Left renal pelvis (tissue), 4 donors: ENCODE measurements around the gene MOK. TPM values are rescaled to one million over a fixed set of nuclear protein-coding genes. Genes with fewer than 3 reads are reported as not detected.

ENCODE experiments used
- DNase-seq, 4 donors: peaks; one replicate each; pipeline ENCODE4 v3.0.0-alpha.2; 2013; ENCODE audit warnings: low read depth in 4 of 4, low spot score in 3 of 4
- polyA plus RNA-seq, 4 donors: library from polyadenylated mRNA; unstranded; fragments of 120-200 nt; gene quantifications; one replicate each; pipeline ENCODE4 v1.2.1, GENCODE V29; 2013; ENCODE audit not compliant: insufficient read length in 4 of 4

Gene MOK
- polyA plus RNA-seq, 4 donors, result 16.2 to 40.3 (median 25.8) TPM

DNA sequence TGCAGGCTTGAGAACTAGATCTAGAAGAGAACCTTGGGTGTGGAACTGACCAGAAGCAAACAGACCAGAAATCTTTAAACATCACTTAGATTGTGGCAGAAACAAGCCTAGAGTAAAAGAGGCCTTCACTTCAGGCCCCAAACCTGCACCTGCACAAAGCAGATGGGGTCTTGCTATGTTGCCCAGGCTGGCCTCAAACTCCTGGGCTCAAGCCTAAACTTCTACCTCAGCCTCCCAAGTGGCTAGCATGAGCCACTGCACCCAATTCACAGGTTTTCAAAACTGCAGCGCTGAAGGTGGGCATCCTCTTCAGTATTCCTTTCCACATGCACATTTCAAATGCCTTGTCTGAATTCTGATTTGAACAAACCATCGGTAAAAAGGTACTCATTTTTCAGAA is 19.9 kb downstream of the MOK start:
- no peak for DNase-seq

DNA sequence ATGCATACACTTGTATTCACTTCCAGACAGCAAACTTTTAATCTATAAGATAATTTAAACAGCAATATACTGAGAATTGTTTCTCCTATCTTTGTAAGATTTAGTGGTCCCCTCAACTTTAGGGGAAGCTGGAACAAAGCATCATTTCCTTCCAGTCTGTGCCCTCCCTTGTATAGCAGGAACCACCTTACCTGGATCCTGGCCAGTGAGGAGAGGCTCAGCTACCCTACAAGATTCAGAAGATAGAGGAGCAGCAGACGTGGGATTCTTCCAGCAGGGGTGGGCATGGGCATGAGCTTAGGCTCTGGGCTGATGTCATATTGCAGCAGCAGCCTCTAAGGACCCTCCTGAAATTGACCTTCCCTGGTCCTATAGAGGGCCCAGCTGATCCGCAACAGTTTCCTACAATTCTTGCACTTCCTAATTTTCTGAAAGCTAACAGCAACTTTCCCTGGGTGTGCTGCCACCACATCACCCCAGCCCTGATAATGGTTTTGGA is 21.3 kb downstream of the MOK start:
- DNase-seq, result no peak

DNA sequence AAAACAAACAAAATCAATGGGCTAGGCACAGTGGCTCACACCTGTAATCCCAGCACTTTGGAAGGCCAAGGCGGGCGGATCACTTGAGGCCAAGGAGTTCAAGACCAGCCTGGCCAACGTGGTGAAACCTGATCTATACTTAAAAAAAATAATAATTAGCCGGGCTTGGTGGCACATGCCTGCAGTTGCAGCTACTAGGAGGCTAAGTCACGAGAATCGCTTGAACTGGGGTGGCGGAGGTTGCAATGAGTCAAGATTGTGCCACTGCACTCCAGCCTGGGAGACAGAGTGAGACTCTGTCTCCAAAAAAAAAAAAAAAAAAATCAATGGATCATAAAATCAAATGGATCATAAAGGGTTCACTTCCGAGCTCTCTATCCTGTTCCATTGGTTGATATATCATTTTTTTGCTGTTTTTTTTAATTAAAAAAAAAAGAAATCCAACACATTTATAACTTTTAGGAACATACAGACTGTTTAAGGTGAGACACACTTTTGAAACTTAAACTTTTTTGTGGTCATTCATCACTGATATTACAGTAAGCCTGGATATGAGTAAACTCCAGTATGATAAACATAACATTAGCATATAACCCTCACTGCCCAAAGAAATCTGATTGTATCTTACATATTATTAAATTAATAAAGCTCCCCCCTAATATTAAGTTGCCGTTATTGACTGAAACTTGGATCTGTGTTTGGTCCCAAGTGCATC is 22.1 kb downstream of the MOK start:
- no peak for DNase-seq

DNA sequence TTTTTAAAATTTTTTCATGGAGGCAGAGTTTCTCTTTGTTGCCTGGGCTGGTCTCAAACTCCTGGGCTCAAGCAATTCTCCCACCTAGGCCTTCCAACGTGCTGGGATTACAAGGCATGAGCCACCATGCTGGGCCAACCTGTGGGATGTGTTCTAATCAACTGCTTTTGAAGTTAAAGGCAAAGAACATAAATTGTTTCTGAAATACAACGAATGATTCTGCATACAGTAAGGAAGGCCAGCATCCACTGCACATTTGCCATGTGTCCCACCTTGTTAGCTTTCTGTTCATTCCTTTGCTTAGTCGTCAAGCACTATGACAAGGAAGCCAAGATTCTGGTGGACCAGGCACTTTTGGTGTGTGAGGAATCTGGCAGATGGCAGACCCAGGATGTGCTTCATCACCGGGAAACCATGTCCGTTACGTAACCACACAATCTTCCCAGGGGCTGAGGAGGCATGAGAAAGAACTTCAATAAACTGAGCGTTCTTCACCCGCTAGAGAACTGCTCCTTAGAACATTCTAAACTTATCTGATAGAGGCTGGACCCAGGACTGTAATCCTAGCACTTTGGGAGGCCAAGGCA is 24.5 kb downstream of the MOK start:
- no peak for DNase-seq

DNA sequence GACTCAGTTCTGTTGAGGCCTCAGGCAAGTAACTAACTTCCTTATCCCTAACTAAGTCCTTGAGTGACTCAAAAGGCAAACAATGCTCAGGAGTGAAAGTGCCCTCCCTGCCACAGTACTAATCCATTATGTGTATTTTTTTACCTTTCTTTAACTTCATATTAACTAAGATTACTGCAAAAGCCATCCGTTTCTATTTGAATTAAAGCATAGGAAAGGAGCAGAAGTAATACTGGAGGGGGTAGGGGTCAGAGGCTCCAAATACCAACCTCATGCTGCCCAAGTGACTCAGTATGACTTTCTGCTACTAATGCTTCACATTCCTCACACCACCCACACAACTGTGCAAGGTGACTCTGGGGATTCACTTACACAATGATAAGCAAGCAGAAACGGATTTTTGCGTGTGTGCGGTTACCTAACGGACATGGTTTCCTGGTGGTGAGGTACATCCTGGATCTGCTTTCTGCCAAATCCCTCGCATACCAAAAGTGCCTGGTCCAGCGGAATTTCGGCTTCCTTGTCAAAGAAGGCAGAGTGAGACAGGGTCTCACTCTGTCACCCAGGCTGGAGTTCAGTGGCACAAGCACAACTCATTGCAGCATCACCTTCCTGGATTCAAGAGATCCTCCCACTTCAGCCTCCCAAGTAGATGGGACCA is 25.1 kb downstream of the MOK start:
- DNase-seq, result no peak

DNA sequence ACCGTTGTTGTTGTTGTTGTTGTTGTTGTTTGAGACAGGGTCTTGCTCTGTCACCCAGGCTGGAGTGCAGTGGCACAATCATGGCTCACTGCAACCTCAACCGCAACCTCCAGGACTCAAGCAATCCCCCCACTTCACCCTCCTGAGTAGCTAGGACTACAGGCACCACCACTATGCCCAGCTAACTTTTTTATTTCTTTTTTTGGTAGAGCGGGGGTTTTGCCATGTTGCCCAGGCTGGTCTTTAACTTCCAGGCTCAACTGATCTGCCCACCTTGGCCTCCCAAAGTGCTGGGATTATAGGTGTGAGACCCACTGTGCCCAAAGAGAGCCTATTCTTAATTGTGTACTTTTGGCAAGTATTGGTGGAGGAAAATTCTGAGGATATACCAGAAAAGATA is 25.7 kb downstream of the MOK start:
- no peak for DNase-seq

DNA sequence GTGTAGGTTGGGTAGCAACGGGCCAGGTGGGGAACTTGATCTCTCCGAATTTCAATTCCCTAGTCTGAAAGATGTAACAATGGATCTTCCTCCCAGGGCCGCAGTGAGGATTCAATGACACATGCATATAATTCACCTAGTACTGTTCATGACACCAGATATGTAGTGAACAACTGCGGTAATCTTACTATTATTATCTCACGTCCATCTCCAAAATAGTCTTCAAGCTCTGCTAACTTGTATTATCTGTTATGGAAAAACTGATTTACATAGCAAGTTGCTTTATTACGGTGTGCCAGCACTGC is 26.4 kb downstream of the MOK start:
- no peak for DNase-seq

DNA sequence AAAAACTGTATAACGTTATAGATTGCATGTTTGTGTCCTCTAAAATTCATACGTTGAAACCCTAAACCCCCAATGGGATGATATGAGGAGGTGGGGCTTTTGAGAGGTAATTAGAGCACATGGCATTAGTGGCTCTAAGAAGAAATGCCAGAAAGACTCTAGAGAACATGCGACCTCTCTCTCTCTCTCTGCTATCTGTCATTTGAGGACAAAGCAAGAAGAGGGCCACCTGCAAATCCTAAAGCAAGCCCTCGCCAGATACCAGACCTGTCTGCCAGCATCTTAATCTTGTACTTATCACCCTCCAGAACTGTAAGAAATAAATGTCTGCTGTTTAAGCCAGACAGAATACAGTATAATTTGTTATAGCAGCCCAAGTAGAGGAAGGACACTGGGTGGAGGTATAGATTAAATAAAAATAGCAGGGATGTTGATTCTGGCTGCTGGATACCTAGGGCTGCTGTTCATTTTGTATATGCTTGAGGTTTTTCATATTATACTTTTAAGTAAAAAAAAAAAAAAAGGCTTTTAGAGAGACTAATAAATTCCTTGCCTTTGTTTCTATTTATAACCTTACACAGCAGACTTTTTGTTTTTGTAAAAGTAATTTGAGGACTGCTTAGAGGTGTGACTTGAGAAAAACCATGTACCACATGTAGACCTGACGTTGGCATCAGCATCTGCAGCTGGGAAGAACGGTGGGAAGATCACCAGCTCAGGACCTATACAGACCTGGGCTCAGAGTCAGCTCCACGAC is 26.9 kb downstream of the MOK start:
- no peak for DNase-seq

DNA sequence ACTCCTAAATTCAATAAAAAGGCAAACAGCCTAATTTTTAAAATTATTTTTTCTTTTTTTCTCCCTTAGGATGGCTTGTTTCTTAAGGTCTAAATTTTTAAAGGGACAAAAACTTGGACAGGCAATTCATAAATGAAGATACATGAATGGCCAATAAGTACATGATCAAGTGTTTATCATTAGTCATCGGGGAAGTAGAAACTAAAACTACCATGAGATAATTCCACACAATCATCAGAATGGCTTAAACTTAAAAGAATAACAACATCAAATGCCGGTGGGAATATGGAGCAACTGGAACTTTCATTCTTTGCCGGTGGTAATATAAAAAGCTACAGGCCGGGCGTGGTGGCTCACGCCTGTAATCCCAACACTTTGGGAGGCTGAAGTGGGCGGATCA is 29.1 kb downstream of the MOK start:
- DNase-seq, result no peak

DNA sequence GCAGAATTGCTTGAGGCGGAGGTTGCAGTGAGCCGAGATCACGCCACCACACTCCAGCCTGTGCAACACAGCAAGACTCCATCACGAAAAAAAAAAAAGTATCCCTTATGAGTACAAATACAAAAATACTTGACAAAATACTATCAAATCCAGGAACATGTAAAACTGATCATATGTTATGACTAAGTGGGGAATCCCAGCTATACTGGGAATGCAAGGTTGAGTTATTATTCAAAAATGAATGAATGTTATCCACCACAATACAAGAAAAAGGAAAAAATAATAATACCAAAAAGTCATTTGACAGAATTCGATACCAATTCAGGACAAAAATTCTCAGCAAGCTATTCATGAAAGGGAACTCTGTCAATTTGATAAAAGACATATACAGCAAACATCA is 32.6 kb downstream of the MOK start:
- DNase-seq, result no peak

DNA sequence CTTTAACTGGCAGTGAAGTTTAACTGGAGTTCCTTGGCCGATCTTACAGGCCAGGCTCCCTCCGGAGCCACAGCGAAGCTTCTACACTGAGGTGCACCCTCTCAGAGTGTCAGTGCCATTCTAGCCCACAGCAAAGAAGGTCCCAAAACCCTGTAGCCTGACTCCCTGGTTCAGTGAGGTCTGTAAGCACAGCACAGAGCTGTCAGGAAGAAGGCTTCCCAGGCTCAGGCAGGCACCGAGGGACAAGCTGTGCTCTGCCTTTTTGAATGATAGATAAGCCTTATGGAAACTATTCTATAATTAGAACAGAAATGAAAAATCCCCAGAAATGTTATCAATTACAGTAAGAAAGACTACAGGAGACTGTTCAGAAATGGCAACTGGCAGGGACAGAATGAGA is 40.2 kb downstream of the MOK start:
- no peak for DNase-seq

DNA sequence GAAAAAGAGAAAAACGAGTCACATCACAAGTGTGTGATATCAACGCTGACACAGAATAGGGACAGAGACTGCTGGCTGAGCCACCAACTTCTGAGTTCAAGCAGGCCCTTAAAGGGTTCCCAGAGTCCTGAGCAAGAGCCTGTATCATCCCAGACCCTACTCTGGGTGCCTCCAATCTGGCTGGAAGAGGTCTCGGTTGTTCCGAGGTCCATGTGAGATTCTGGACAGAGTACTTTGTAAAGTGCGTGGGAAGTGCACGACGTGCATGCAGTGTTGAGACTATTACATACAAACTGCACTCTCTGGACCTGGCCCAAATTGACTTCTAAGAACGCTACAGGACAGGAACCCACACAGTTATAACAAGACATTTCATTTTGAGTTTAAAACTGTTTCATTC is 40.6 kb downstream of the MOK start:
- DNase-seq, result no peak

DNA sequence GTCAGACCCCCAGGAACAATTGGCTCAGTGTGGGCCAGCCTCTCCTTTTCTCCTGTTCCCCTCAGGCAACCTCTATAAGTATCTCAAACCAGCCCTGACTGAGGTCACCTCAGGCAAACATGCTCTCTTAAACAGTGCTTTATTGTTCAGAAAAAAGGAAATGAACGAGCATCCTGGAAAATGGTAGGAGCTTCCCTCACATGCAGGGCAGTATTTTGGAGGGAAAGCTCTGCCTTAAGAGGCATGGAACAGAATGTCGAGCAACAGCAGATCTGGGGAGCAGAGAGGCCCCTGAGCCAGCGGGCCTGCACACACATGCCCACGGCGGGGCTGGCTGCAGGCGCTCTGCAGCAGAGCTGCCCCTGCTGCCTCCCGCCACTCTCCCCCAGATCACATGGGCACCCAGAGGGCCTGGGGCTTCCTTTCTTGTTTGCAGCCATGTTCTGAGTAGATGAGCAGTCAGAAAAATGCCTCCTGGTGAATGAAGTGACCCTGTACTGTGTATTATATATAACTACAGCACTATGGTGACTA is 42.0 kb downstream of the MOK start:
- peak in 1 of 4 donors; percentile 12 for DNase-seq

DNA sequence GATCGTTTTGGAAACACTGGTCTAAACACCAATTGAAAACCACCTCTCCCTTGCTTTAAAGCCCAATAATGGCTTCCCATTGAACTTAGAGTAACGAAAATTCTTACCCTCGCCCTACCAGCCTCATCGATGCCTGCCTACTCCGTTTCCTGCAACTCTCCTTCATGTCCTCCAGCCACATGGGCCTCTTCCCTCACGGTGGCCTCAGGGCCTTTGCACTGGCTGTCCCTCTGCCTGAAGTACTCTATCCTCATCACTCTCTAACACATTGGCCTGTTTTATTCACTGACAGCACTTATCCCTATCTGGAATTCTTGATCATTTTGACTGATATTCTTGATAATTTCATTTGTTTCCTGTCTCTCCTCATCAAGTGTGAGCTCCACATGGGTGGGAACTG is 46.8 kb downstream of the MOK start:
- no peak for DNase-seq

DNA sequence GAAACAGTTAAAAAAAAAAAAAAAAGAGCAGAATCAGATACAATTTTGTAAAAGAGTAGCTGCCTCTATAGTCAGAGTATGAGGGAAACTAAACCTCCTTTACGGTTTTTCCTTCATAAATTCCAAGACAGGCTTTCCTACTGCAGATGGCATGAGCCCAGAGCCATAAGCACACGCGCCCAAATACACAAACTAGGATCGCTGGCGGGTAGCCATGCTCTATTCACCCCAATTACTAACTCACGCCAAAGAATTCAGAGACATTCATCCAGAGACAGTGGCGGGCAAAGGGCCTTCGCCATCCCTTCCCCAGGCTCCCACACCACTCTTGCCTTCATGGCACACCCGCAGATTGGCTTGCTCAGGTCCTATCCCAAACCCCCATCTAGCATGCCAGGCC is 48.2 kb downstream of the MOK start:
- no peak for DNase-seq

DNA sequence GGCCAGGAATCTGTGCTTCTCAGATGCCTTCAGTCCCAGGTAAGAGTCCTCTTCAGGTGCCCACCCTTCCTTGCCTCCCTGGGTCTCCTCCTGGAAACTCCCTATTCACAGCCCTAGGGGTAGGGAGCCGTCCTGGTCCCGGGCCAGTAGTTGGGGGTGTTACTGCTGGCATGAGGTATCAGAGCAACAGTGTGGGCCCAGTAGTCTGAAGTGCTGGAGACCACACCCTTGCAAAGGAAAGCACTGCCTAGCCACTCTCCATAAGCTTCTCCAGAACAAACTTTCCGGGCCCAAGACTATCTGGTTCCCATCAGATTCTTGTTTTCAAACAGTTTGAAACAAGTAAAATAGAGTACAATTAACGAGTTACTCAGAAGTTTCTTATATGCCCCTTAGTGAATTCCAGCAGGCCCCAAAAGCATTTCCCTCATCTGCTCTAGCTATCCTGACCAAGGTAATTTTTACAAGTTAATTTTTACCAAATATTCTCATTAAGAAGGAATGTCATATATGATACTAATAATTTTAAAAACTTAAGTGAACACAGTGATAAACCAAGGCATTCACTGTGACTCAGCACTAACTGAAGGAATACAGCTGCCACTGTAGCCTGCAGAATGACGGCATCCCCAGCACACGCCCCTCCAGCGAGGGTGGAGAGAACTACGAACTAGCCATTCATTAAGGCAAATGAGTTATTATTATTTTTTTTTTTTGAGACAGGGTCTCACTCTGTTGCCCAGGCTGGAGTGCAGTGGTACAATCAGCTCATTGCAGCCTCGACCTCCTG is 49.4 kb downstream of the MOK start:
- DNase-seq, result no peak

DNA sequence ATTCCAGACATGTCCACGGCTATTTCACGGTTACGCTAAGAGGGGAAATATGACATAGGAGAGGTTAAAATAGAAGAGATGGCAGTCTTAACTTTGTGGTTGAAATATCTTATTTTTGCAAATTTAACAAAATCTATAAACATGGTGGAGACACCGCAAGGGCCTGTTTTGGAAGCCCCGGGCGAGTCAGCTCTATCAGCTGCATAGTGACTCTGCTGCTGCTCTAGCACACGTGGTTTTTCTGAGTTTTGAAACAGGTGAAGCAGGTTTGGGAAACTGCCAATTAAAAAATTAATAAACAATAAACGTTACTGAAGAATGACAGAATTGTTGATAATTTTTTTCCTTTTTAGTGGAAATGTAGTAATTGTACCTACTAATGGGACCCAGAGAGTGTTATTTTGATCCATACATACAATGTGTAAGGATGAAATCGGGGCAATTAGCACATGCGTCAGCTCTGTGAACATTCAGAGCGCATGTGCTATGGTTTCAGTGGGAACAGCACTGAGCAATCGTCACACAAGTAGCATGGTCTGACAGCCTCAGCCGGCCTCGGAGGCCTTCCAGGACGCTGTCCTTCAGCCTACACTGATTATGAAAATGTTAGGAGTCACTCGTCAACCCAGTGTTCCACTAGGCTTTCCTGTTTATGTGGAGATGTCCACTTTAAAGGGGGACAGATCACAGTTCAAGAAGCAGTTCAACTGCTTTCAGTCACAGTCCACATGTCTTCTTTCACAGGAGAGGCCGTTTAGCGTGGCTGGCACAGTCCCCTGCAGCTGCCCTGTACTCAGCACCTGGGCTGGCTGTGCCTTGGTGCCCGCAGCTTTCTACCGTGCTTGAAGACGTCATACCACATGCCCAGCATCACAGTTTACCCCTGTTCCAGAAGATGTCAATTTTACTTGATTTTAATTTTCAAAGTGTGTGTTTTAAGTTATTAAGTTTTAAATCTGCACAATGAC is 51.8 kb downstream of the MOK start:
- no peak for DNase-seq

DNA sequence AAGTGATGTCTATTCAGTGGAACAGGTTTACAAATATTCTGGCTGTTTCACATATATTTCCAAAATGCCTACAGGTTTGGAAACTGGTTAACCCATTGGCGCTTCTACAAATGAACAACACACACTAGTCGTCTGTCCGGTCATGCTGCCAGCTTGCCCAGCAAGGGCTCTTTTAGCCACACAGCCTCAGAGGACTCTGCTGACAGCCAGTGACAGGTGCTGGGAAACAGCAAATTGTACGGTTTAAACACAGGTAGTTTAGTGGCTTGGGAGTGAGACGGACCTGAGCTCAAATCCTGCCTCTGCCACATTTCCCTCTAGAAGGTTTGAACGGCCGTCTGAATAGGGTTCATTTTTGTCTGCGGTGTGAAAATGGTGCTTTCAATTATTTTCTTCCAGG is 53.8 kb downstream of the MOK start:
- no peak for DNase-seq

DNA sequence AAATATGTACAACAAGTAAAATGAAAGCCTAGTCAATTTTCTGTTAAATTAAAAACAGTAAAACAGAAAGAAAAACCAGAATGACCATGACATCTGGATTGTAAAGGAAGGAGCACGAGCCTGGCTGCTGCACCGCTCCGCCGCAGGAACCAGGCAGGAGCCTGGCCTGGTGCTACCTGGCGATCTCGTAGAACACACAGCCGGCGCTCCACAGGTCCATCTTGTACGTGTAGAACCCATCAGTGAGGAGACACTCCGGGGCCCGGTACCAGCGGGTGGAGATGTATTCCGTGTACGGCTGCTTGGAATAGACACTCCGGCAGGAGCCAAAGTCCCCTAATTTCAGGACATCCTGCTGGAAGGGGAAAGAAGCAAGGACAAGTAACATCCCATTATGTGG is 54.3 kb downstream of the MOK start:
- DNase-seq, result no peak
